PC-3 (cell line): ENCODE results near the gene SOX18.

Source experiments
- CTCF ChIP-seq: fragments of 300-600 bp; sonication (generic); conservative IDR thresholded peaks from 2 replicates; pipeline ENCODE4 v1.5.1; 2017; ENCODE audit warnings: antibody characterized with exemption, low read depth, mild to moderate bottlenecking, low read length
- EZH2 ChIP-seq: fragments of 300-600 bp; sonication (generic); IDR thresholded peaks from one replicate; pipeline ENCODE4 v1.6.1; 2017; ENCODE audit warnings: antibody characterized with exemption, mild to moderate bottlenecking, low read length; ENCODE audit not compliant: unreplicated experiment

- TF ChIP-seq CTCF, result no peak
- TF ChIP-seq EZH2, result no peak
Observed at GRCh38 chr20:64055396-64055892, 6.0 kb upstream of the SOX18 start.
